IPS-18c (cell line): ENCODE data around the gene UMOD.
"Not testable (repeated sequence)": the region's sequence is repeated elsewhere in the genome, so short reads cannot be mapped to it uniquely, and the experiment has no call there.

Experiments
- H3K4me3 ChIP-seq: 2 replicates; pipeline ENCODE4 v1.7.0; 2013; ENCODE audit warnings: low read depth, mild to moderate bottlenecking, low read length, moderate library complexity; ENCODE audit not compliant: insufficient read depth
- H3K9me3 ChIP-seq: one replicate; pipeline ENCODE4 v1.6.1; 2013; ENCODE audit warnings: mild to moderate bottlenecking, low read length, moderate library complexity; ENCODE audit not compliant: control insufficient read depth, insufficient read depth

UMOD gene

DNA sequence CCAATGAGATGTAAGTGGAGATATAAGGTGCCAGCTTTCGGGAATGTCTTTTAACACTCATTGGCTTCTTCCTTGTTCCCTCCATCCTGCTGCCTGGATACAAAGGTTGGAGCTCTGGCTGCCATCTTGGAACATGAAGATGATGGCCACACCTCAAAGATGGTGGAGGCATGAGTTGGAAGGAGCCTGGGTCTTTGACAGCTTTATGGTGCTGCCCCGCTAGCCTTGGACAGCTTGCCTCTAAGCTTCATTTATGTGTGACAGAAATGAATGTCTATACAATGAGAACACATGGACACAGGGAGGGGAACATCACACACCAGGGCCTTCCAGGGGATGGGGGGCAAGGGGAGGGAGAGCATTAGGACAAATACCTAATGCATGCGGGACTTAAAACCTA is 38.8 kb downstream of the UMOD start:
- H3K9me3 ChIP-seq = no peaks in the 10 kb centered on the region
- H3K4me3 ChIP-seq = no peak overlapping the region

DNA sequence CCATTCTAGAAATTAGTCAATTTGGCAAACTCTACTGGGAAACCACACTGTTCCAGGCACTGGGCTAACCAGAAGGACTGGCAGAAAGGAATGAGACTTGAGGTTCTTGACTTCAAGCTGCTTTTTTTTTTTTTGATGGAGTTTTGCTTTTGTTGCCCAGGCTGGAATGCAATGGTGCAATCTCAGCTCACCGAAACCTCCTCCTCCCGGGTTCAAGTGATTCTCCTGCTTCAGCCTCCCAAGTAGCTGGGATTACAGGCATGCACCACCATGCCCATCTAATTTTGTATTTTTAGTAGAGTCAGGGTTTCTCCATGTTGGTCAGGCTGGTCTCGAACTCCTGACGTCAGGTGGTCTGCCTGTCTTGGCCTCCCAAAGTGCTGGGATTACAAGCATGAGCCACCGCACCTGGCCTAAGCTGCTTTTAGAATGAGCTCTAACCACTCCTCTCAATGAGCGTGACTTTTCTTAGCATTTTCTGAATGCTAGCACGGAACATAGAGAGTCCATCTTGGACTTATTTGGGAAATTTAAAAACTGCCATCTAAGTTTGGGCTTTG is 39.9 kb downstream of the UMOD start:
- H3K9me3 ChIP-seq, H3K4me3 ChIP-seq: not testable (repeated sequence)

DNA sequence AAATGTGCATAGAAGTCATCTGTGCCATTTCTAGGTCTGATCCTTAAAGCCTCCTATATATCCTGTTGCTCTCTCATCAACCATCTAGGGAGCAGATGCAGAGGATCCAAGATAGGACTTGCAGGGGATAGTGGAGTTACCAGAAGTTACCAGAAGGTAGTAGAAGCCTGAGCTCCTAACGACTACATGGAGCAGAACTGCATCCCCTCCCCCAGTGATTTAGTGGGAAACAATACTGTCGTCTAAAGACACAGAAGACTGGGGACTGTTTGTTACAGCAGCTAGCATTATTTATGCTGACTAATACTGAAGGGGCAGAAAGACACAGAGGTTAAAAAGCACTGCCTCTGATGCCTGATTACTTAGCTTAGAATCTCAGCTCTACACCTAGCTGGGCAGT is 41.0 kb downstream of the UMOD start:
- Histone ChIP-seq H3K9me3 (no peaks in the 10 kb centered on the region), H3K4me3 (no peak overlapping the region)

DNA sequence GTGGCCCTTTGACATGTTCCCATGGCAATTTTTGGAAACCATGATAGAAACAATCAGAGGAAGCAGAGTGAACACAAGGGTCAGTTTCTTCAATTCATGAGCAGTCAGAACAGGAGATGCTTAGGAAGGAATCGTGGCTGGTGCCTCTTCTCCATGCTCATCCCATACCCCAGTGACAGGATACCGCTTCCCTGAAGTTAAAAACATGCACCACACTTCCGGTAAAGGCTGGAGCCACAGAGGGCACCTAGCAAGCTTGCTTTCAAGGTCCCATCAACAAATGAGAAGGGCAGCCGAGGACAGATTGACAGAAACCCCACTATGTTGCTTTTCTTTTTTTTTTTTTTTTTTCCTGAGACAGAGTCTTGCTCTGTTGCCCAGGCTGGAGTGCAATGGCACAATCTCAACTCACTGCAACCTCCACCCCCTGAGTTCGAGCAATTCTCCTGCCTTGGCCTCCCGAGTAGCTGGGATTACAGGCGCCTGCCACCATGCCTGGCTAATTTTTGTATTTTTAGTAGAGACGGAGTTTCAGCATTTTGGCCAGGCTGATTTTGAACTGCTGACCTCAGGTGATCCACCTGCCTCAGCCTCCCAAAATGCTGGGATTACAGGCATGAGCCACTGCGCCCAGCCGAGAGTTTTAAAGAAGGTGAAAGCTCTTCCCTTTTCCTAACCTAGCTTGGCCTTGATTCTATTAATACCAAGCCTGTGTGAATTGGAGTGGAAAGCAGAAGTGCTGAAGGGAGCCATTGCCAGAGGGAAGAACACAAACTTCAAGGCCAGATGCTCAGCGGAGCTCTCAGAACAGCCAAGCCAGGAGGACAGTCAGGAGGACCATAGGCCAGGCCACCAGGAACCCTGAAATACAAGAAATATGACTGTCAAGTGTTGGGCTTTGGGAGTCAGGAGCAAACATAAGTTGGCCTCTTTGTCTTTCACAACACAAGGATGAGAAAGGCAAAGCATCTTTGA is 41.8 kb downstream of the UMOD start:
- Histone ChIP-seq H3K9me3 (no peaks in the 10 kb centered on the region), H3K4me3 (no peak overlapping the region)

DNA sequence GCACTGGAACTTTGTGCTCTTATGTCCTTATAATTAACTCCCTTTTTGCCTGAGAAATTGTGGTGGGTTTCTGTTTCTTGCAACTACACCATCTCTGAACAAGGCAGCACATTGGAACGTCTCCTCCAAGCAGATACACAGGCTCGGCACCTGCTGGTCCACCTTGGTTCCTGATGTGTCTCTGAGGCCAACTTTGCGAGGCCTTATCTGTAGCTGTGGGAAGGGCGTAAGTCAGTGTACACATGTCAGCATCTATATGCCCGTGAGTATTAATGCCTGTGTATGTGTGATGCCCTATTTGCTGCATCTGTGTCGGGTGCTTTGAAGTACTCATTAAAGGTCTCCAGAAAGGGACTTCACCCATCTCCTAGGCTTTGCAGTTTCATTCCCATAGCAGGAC is 42.7 kb downstream of the UMOD start:
- Histone ChIP-seq H3K9me3 (no peaks in the 10 kb centered on the region), H3K4me3 (no peak overlapping the region)

DNA sequence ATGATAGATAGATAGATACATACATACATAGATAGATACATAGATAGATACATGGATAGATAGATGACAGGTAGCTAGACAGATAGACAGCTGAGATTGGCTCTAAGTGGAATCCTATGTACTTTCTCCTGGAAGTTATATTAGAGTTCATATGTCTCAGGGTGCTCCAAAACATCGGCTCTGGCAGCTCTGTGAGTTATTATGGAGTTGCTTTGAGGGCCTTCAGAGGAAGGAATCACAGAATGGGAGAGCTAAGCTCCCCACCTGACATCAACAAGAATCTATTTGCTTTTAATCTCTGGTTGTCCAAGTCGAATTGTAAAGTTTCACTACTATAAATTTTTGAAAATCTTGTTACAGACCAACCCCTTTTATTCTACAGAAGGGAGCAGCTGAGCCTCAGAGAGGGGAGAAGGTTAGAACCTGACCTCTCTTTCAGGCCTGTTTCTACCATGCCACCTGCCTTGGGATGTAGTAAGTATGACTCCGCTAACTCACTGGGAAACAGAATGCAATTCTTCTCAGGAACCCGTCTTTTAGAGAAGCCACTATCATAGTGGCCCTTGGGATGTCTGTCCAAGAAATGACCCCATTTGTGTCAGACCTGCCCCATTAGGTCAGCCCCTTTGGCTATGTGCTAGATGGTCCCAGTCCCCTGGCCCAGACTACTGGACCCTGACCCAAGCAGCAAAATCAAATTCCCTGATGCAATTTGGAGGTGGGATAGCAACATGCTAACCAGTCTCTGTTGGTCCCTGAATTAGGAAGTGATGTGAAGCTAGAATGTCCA is 43.5 kb downstream of the UMOD start:
- H3K4me3 ChIP-seq = no peak overlapping the region
- no peaks in the 10 kb centered on the region for H3K9me3 ChIP-seq

DNA sequence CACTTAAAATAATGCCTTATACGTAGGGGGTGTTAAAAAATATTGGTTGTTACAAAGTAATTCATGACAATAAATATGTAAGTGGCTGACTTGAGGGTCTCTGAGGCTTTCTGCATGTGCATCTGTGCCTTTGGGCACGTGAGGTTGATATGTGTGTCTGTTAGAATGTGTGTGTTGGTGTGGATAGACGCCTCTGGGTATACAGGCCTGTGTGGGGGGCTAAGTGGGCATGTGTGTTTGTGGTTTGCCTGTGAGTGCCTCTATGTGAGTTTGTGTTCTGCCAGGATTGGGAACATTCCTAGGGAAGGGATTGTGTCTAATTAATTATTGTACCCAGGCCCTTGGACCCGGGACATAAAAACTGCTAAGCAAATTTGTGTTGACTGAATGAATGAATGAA is 44.2 kb downstream of the UMOD start:
- Histone ChIP-seq H3K9me3 (no peaks in the 10 kb centered on the region), H3K4me3 (no peak overlapping the region)

DNA sequence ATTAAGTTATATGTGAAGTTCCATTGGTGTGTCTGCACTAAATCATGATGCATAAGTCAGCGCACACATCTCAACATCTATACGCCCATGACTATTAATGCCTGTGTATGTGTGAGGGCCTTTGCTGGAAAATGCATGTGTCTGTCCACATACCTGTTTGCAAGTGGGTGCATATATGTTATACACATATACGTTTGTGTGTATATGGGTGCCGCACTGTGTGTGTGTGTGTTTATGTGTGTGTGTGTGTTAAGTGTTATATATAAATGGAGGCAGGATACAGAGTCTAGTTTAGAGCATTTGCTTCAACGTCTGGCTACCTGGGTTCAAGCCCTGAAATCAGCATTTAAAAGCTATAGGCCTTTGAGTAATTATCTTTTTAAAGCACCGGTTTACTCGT is 44.7 kb downstream of the UMOD start:
- no peak overlapping the region for H3K4me3 ChIP-seq

DNA sequence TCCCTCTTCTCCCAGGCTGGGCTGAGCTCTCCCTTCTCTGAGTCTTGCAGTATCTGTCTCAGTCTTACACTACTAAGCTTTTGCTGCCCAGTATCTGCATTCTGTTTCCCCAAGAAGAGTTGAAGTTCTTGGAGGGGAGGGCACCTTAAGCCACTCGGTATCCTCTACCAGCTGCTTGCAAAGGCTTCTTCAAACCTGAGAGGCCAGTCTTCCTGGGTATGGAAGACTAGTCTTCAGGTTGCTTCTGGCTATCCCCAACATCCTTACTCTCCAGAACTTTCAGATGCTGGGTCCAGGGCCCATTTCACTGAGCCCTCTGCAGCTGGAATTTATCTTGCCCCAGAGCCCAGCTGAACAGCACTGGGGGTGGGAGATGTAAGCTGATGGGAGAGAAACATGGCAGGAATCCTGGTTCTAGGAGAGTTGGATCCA is 45.3 kb downstream of the UMOD start:
- Histone ChIP-seq H3K9me3 (no peaks in the 10 kb centered on the region), H3K4me3 (no peak overlapping the region)

More for the DNA sequence above, 44.7 kb downstream of the UMOD start:
- no peaks in the 10 kb centered on the region for H3K9me3 ChIP-seq

DNA sequence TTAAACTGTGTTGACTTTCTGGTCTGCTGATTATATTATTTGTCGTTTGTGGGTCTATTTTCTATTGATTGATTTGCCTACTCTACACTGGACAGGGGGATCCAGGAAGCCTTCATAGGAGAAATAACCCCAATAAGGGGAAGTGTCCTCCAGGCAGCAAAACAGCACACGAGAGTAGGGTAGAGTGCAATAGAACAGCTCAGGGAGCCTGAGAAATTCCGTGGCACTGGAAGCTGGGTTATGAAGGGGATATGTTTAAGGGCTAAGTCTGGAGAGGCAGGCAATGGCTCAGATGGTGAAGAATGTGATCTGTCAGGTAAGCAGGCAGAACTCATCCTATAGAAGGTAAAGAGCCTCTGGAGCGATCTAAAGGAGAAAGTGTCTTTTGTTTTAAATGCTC is 46.1 kb downstream of the UMOD start:
- Histone ChIP-seq H3K9me3 (no peaks in the 10 kb centered on the region), H3K4me3 (no peak overlapping the region)

DNA sequence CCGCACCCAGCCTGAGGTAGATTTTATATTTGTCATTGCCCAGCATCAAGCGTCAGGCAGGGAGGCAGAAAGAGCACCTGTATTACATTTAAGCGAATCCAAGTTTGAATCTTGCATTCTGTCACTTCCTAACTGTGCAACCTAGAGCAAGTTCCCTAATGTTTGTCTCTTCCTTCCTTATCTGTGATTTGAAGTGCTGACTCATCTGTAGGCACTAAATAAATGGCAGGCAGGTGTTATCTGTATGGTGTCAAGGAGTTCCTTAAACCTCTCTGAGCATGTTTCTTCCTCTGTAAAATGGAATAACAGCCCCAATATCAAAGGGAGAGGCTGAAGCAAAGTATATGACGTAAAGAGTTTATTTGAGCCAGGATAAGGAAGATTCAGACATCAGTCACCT is 49.5 kb downstream of the UMOD start:
- no peaks in the 10 kb centered on the region for H3K9me3 ChIP-seq
- no peak overlapping the region for H3K4me3 ChIP-seq

DNA sequence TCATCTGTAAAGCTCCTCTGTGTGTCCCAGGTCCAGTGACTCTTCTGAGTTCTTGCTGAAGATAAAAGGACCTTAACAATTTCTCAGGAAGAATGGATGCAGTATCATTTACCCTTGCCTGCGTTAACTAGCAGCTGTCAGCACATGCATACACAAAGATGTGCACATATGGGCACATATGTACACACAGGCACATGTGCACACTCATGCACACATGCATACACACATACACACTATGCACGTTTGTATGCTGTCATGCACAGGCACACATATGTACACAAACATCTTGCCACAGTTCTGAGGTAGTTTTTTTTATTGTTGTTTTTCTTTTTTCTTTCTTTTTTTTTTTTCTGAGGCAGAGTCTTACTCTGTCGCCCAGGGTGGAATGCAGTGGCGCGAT is 50.1 kb downstream of the UMOD start:
- Histone ChIP-seq H3K9me3 (no peaks in the 10 kb centered on the region), H3K4me3 (no peak overlapping the region)

DNA sequence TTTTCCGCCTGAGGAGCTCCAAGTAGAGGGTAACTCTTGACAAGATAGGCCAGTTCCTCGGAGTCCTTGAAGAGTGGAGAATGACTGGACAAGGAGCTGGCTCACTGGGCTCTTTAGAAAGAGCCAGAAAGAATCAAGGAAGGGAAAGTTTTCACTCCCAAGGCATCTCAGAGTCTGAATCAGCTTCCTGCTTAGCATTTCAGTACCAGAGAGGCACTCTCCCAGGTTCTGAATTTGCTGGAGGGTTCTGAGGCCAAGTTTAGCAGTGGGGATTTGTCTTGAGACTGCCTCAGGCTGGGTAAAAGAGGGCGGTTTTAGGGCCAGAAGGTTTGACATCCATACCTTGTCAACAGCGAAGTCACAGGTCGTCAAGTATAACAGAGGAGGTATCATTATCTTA is 50.7 kb downstream of the UMOD start:
- H3K4me3 ChIP-seq = no peak overlapping the region

DNA sequence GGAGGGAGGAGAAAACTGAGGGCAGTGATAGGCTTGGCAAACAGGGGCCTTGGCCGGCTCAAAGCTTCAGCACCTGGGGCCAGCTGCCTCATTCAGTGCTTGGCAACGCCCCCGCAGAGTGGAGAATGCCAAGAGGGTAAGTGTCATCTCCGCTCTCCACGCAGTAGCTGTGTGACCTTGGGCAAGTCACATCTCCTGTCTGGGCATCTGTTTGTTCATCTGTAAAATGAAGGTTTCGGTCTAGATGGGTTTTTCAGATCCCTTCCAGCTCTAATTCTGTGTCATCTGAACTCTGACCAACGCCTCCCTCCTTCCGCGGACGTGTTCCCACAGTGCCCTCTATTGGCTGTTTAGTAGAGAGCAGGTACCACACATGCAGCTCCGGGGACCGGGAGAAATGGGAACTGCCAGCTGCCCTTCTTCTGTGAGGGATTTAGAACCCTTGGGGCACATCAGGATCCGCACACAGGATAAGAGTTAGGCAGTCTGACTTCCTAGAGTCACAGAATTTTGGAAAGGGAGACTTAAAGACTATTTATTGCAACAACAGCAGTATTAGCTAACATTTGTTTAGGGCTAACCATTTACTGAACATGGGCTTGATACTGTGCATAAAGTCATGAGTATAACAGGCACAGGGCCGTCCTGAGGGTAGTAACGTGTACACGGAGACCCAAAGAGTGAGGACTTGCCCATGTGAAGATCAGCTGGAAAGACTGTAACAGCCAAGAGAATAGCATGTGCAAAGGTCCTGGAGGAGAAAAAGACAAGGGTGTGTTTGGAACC is 52.0 kb downstream of the UMOD start:
- Histone ChIP-seq H3K9me3 (no peaks in the 10 kb centered on the region), H3K4me3 (no peak overlapping the region)

More for the DNA sequence above, 50.7 kb downstream of the UMOD start:
- H3K9me3 ChIP-seq = no peaks in the 10 kb centered on the region

DNA sequence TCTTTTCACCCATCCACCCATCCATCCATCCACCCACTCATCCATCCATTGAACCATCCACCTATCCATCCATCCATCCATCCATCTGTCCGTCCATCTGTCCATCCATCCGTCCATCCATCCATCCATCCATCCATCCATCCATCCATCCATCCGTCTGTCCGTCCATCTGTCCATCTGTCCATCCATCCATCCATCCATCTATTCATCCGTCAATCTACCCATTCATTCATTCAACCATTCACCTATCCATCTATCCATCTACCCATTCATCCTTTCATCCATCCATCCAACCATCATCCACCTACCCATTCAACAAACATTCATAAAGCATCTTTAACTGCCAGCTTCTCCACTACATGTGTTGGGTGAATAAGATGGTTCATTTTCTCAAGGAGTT is 54.1 kb downstream of the UMOD start:
- Histone ChIP-seq H3K4me3 (no peak overlapping the region), H3K9me3 (no peaks in the 10 kb centered on the region)

DNA sequence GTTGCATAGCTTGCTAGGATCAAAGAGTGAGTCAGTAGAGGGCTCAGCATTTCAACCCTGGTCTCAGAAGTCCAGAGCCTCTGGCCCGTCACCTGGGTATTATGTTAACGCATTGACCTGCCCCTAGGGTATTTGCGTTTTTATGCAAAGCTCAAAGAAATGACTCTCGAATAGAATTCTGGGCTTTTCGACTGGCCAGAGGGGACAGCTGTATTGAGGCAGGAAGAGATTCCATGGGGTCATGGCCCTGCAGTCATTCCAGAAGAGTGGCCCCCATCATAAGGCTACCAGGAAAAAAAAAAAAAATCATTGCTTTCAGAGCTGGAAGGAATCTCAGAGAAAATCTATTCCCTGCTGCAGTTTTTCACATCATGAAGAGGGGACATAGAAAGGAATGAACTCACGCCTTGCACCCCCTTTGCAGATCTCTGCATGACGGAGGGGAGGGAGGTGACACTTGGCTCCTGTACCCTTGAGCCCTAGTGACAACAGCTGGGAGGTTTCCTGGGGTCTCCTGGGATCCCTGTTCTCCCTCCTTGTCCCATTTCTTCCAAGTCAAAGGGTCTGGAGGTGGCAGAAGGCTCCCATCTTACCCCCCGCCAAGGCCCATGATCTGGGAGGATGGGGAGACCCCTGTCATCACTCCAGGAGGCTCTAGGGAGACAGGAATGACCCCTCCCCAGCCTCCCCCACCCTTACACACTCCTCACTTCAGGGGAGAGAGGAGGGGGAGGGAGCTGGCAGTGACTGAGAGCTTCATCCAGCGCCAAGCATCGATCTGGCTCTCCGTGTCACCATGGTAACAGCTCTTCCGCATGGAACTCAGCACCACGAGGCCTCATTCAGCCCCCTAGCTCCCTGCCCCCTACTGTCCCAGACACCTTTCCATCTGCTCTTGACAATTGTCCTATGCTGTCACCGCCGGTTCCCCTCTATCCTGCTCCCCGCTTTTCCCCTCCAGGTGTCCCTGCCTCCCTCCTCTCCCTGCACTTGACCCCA is 61.0 kb downstream of the UMOD start:
- Histone ChIP-seq H3K4me3 (no peak overlapping the region), H3K9me3 (no peaks in the 10 kb centered on the region)
